A549 (cell line): ENCODE data around the gene YBEY.

Source experiments
- CTCF ChIP-seq: fragments of >200 bp; sonication (Bioruptor Twin); formaldehyde crosslinking; IDR thresholded peaks from 3 replicates; pipeline ENCODE4 v1.5.1; 2016
- HOXB13 ChIP-seq: fragments of 250-450 bp; sonication (Bioruptor Pico); IDR thresholded peaks from 2 replicates; pipeline ENCODE4 v1.5.0; 2020; ENCODE audit warnings: low read depth, mild to moderate bottlenecking, moderate library complexity
- ZNF302 ChIP-seq: fragments of 250-450 bp; sonication (Bioruptor Pico); IDR thresholded peaks from 2 replicates; pipeline ENCODE4 v1.9.0; 2021; ENCODE audit warnings: inconsistent platforms, mild to moderate bottlenecking, moderate library complexity
- ZSCAN20 ChIP-seq: fragments of 250-450 bp; sonication (Bioruptor Pico); IDR thresholded peaks from 2 replicates; pipeline ENCODE4 v1.8.0; 2022; ENCODE audit warnings: mild to moderate bottlenecking, moderate library complexity

GRCh38 chr21:46256501-46256994 lies 29.6 kb upstream of the YBEY start:
- TF ChIP-seq HOXB13 (CRISPR knock-in tag) (no peak), ZSCAN20 (CRISPR knock-in tag) (no peak), CTCF (no peak), ZNF302 (CRISPR knock-in tag) (no peak)
